Measurements from ENCODE around the gene ABCB11. TPM values are rescaled to one million over a fixed set of nuclear protein-coding genes. Genes with fewer than 3 reads are reported as not detected.
A peak's percentile ranks its signal among the peaks of the same experiment; 100 is the strongest.

The ABCB11 gene
- total RNA-seq (2021) = not detected in 2 replicates
- percentile 2 among the genes with signal in this experiment for Bru-seq, nascent RNA
- percentile 1 among the genes with signal in this experiment for BruChase-seq, experiment 1, labeled RNA remaining after a 2-hour chase
- BruChase-seq, experiment 2, labeled RNA remaining after a 6-hour chase = percentile 1 among the genes with signal in this experiment
- long read RNA-seq = 0 reads

- H3K4me2 ChIP-seq = no peak within 1 kb of the TSS
- POLR2A ChIA-PET (ENCODE audit: unreplicated experiment) = no interaction called here
- intact Hi-C loops (cut with micrococcal nuclease; ENCODE audit: unreplicated experiment) = no loop called here
- no peaks in the 10 kb centered on the region for H3K9me2 ChIP-seq (ENCODE audit: insufficient read depth)
- CTCF ChIA-PET = no interaction called here
- BruUV-seq (replicated peaks) = no TSS peak
- peaks cover 14% of the 10 kb centered on the region for H3F3A ChIP-seq (ENCODE audit: insufficient read depth, low read depth)
- no peak within 1 kb of the TSS for H2AFZ ChIP-seq
- no peak for TF ChIP-seq EZH2 (IDR thresholded peaks at IDR 0.05; ENCODE audit: low read depth)
- no peak for TF ChIP-seq CTCF (conservative IDR thresholded peaks at IDR 0.05)
- peaks cover 17% of the 10 kb centered on the region for H3K4me1 ChIP-seq (replicated peaks; ENCODE audit: insufficient read depth)
- H3K27me3 ChIP-seq (ENCODE audit: insufficient read depth, low read depth) = no peaks in the 10 kb centered on the region
- no peaks in the 10 kb centered on the region for H3K36me3 ChIP-seq (ENCODE audit: low read depth)
- H4K20me1 ChIP-seq (ENCODE audit: insufficient read depth) = no peaks in the 10 kb centered on the region
- no peak for DNase-seq
- H3K9me3 ChIP-seq (ENCODE audit: insufficient read depth, low read depth) = 0 out of 2 replicates have a peak, but pooled peaks cover 8% of the 10 kb centered on the region
- H3K27ac ChIP-seq = no peak within 1 kb of the TSS
- no peaks in the 10 kb centered on the region for H3K79me2 ChIP-seq (ENCODE audit: low read depth)
- no peak within 1 kb of the TSS for H3K4me3 ChIP-seq
Observed at GRCh38 chr2:169031202-169031601, at the start of gene ABCB11. Gene ABCB11, minus strand, starts transcription at chr2:169031324. Its CDS starts 13,199 bp downstream, at chr2:169018125.

GRCh38 chr2:169080250-169081069 is 49.3 kb upstream of the ABCB11 start:
- ChIA-PET POLR2A (ENCODE audit: unreplicated experiment) (no interaction called here), CTCF (no interaction called here)
- peaks cover 5% of the 10 kb centered on the region; the same call in 1 of the 2 replicates for H3K9me3 ChIP-seq (ENCODE audit: insufficient read depth, low read depth)
- no peak overlapping the region for H3K4me2 ChIP-seq
- intact Hi-C loops (cut with micrococcal nuclease; ENCODE audit: unreplicated experiment) = no loop called here
- H3K4me3 ChIP-seq = no peak overlapping the region
- H3K27ac ChIP-seq = no peak overlapping the region
- TF ChIP-seq EZH2 (IDR thresholded peaks at IDR 0.05; ENCODE audit: low read depth) = no peak
- TF ChIP-seq CTCF (conservative IDR thresholded peaks at IDR 0.05) = no peak
- H2AFZ ChIP-seq = no peak overlapping the region
- H3K27me3 ChIP-seq (ENCODE audit: insufficient read depth, low read depth) = no peaks in the 10 kb centered on the region
- no peaks in the 10 kb centered on the region for H4K20me1 ChIP-seq (ENCODE audit: insufficient read depth)
- no peak for DNase-seq
- H3K4me1 ChIP-seq (replicated peaks; ENCODE audit: insufficient read depth) = no peaks in the 10 kb centered on the region
- no TSS peak for BruUV-seq (replicated peaks)
- no peaks in the 10 kb centered on the region for H3F3A ChIP-seq (ENCODE audit: insufficient read depth, low read depth)
- H3K36me3 ChIP-seq (ENCODE audit: low read depth) = no peaks in the 10 kb centered on the region
- H3K79me2 ChIP-seq (ENCODE audit: low read depth) = no peaks in the 10 kb centered on the region
- no peaks in the 10 kb centered on the region for H3K9me2 ChIP-seq (ENCODE audit: insufficient read depth)

GRCh38 chr2:169077674-169078240 is 46.6 kb upstream of the ABCB11 start:
- H3K9me2 ChIP-seq (ENCODE audit: insufficient read depth) = no peaks in the 10 kb centered on the region
- CTCF ChIA-PET = no interaction called here
- H4K20me1 ChIP-seq (ENCODE audit: insufficient read depth) = no peaks in the 10 kb centered on the region
- H3K4me1 ChIP-seq (replicated peaks; ENCODE audit: insufficient read depth) = no peaks in the 10 kb centered on the region
- H3F3A ChIP-seq (ENCODE audit: insufficient read depth, low read depth) = no peaks in the 10 kb centered on the region
- POLR2A ChIA-PET (ENCODE audit: unreplicated experiment) = no interaction called here
- DNase-seq = no peak
- no peak overlapping the region for H3K4me3 ChIP-seq
- H3K4me2 ChIP-seq = no peak overlapping the region
- H3K27me3 ChIP-seq (ENCODE audit: insufficient read depth, low read depth) = no peaks in the 10 kb centered on the region
- intact Hi-C loops (cut with micrococcal nuclease; ENCODE audit: unreplicated experiment) = no loop called here
- H2AFZ ChIP-seq = no peak overlapping the region
- no peaks in the 10 kb centered on the region for H3K79me2 ChIP-seq (ENCODE audit: low read depth)
- TF ChIP-seq EZH2 (IDR thresholded peaks at IDR 0.05; ENCODE audit: low read depth) (no peak), CTCF (conservative IDR thresholded peaks at IDR 0.05) (no peak)
- no peak overlapping the region for H3K27ac ChIP-seq
- no peaks in the 10 kb centered on the region for H3K36me3 ChIP-seq (ENCODE audit: low read depth)
- no TSS peak for BruUV-seq (replicated peaks)
- H3K9me3 ChIP-seq (ENCODE audit: insufficient read depth, low read depth) = no peaks in the 10 kb centered on the region
